Activated CD4-positive, alpha-beta T cell treated with anti-CD3 and anti-CD28 coated beads, Interleukin-2, amount 10 ng/mL, durations not matched to agents 7 days and 5 days (primary cell): Measurements from ENCODE around the gene FGFBP3. TPM values are rescaled to one million over a fixed set of nuclear protein-coding genes. Genes with fewer than 3 reads are reported as not detected.

Experiments used
- CTCF ChIA-PET: fragments of 350-600 bp; sonication (Branson Sonifier 250); formaldehyde crosslinking; loops from one replicate; lab custom pipeline; 2021; ENCODE audit warnings: antibody characterized with exemption; lab: Charles Lee
- POLR2A ChIA-PET: fragments of 350-600 bp; sonication (Branson Sonifier 250); formaldehyde crosslinking; loops from one replicate; lab custom pipeline; 2021; ENCODE audit warnings: antibody characterized with exemption; lab: Charles Lee
- DNase-seq: peaks from one replicate; pipeline ENCODE4 v3.0.0-alpha.2; 2020
- H3K27ac Mint-ChIP-seq: one replicate; pipeline ENCODE4 v1.8.0; 2021; ENCODE audit warnings: mild to moderate bottlenecking, moderate library complexity, mixed read lengths
- H3K27me3 Mint-ChIP-seq: one replicate; pipeline ENCODE4 v1.8.0; 2021; ENCODE audit warnings: mixed read lengths
- H3K36me3 Mint-ChIP-seq: one replicate; pipeline ENCODE4 v1.8.0; 2021; ENCODE audit warnings: low read depth, mixed read lengths
- H3K4me1 Mint-ChIP-seq: one replicate; pipeline ENCODE4 v1.8.0; 2021; ENCODE audit warnings: mixed read lengths
- H3K4me3 Mint-ChIP-seq: one replicate; pipeline ENCODE4 v1.8.0; 2021; ENCODE audit warnings: mild to moderate bottlenecking, moderate library complexity, mixed read lengths
- H3K9me3 Mint-ChIP-seq: one replicate; pipeline ENCODE4 v1.8.0; 2021; ENCODE audit warnings: mixed read lengths
- total RNA-seq, 2 experiments: library from RNA; stranded (reverse); gene quantifications; one replicate each; pipeline ENCODE4 v1.2.3, GENCODE V29; 2021

FGFBP3 gene, protein sequence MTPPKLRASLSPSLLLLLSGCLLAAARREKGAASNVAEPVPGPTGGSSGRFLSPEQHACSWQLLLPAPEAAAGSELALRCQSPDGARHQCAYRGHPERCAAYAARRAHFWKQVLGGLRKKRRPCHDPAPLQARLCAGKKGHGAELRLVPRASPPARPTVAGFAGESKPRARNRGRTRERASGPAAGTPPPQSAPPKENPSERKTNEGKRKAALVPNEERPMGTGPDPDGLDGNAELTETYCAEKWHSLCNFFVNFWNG
- 1 to 10 TPM; 1.4 to 1.5 TPM for total RNA-seq

DNA sequence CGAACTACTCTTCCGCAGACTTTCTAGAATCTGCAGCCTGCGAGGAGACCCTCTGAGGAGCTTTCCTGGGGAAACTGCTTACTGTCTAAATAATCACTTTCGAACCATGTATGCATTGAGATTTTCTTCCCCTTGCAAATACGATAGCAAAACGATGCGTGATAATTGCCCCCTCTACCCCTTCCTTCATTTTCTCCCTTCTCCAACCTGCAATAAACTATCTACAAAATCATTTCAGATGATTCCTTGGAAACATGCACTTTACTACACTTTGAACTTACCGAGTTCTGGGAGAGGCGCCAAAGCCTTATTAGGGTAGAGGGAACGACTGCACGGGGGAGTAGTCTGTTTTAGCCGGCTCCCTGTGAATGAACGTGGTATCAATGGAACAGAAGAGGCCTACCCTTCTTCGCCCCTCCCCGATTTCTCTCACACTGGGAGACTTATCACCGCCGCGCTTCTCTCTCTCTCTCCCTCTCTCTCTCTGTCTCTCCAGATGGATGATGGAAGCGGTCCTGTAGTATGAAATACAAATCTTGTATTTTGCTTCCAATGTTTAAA, at the start of gene FGFBP3:
FGFBP3 (minus strand) TSS at position 370 of the 561 bp plus-strand sequence. CDS start 517 bp downstream, outside the sequence.
- POLR2A ChIA-PET, result interaction anchor here (0.6 kb wide), 1 partner anchor 111 kb away, joined by 3 read pairs; the partner anchor contains the start of gene TNKS2
- CTCF ChIA-PET, result interaction anchor here (1.0 to 1.6 kb wide), 5 partner anchors 15 to 55 kb away, joined by 3 to 6 read pairs (median 3); partner anchors contain the start of gene BTAF1
- H3K9me3 Mint-ChIP-seq, result no peaks in the 10 kb centered on the region
- peak within 1 kb of the TSS; percentile 87 for H3K4me3 Mint-ChIP-seq
- H3K4me1 Mint-ChIP-seq, result peaks cover 26% of the 10 kb centered on the region
- peak; percentile 48 for DNase-seq
- H3K27ac Mint-ChIP-seq, result peak within 1 kb of the TSS; percentile 87
- H3K27me3 Mint-ChIP-seq, result peaks cover 17% of the 10 kb centered on the region
- H3K36me3 Mint-ChIP-seq, result peaks cover 6% of the 10 kb centered on the region

DNA sequence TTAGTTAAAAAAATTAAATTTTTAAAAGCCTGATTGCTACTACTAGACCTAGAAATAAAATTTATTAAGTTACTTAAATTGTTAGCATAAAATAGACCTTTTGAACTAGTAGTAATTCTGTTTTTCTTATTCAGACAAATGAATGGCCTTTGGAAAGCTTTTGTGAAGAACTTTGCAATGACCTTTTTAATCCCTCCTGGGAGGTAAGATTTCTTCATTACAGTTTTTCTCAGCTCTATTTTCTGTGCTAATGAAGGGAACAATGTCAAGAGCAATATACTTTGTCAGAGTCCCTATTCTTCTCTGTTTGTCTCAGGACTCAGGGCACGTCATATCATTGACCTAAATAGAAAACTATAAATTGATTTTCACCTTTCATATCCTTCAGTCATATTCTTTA, 47.8 kb upstream of the FGFBP3 start:
- no peak overlapping the region for H3K4me3 Mint-ChIP-seq
- no peak for DNase-seq
- no peaks in the 10 kb centered on the region for H3K4me1 Mint-ChIP-seq
- H3K27me3 Mint-ChIP-seq, result no peaks in the 10 kb centered on the region
- H3K36me3 Mint-ChIP-seq, result peaks cover 48% of the 10 kb centered on the region
- CTCF ChIA-PET, result interaction anchor here (1.3 kb wide), 1 partner anchor 10 kb away, joined by 3 read pairs; no protein-coding TSS in a partner anchor
- POLR2A ChIA-PET, result no interaction called here
- no peaks in the 10 kb centered on the region for H3K9me3 Mint-ChIP-seq
- no peak overlapping the region for H3K27ac Mint-ChIP-seq

DNA sequence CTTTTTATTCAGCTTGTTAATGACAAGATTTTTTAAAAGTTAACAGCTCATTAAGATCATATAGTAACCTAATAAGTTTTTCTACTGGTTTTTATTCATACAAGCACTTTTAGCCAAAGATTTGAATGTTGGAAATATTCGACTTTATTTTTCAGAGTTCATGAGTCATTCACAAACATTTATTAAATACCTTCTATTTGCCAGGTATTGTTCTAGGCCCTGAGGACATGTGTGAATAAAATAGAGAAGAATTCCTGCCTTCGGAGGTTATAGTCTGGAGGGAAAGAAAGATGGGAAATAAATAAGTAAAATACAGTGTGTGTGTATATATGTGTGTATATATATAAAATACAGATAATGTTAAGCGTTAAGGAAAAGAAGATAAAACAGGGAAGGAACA, 45.8 kb upstream of the FGFBP3 start:
- H3K4me1 Mint-ChIP-seq, result no peaks in the 10 kb centered on the region
- POLR2A ChIA-PET, result no interaction called here
- no peaks in the 10 kb centered on the region for H3K27me3 Mint-ChIP-seq

DNA sequence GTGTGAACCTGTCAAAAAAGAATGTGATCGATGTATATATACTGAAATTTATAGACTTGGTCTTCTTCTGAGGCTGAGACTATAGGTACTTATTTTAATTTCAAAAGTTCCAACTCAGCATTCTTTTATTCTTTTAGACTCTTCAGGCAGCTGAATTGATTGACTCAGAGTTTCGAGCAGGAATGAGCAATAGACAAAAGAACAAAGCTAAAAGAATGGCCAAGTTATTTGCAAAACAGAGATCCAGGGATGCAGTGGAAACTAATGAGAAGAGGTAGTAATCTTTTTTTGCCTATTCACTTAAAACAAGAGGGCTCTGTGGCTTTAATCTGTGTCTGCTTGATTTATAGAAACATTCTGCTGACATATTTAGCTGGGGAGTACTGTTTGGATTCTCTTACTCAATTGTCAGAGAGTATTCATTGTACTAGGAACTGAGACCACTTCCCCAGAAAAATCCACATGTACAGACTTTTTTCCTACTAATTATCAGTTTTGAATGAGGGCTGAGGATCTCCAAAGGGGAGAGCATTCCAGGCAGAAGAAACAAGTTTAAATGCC, 44.4 kb upstream of the FGFBP3 start:
- Mint-ChIP-seq H3K9me3 (no peaks in the 10 kb centered on the region), H3K27ac (no peak overlapping the region), H3K36me3 (peaks cover 37% of the 10 kb centered on the region), H3K4me3 (no peak overlapping the region), H3K4me1 (no peaks in the 10 kb centered on the region), H3K27me3 (no peaks in the 10 kb centered on the region)
- CTCF ChIA-PET, result interaction anchor here (0.7 to 0.9 kb wide), 2 partner anchors 9 to 30 kb away, joined by 3 read pairs; no protein-coding TSS in a partner anchor
- DNase-seq, result no peak
- POLR2A ChIA-PET, result no interaction called here

More for the DNA sequence above, 45.8 kb upstream of the FGFBP3 start:
- CTCF ChIA-PET, result no interaction called here
- no peaks in the 10 kb centered on the region for H3K9me3 Mint-ChIP-seq
- no peak overlapping the region for H3K4me3 Mint-ChIP-seq
- H3K36me3 Mint-ChIP-seq, result peaks cover 47% of the 10 kb centered on the region
- no peak overlapping the region for H3K27ac Mint-ChIP-seq
- no peak for DNase-seq

DNA sequence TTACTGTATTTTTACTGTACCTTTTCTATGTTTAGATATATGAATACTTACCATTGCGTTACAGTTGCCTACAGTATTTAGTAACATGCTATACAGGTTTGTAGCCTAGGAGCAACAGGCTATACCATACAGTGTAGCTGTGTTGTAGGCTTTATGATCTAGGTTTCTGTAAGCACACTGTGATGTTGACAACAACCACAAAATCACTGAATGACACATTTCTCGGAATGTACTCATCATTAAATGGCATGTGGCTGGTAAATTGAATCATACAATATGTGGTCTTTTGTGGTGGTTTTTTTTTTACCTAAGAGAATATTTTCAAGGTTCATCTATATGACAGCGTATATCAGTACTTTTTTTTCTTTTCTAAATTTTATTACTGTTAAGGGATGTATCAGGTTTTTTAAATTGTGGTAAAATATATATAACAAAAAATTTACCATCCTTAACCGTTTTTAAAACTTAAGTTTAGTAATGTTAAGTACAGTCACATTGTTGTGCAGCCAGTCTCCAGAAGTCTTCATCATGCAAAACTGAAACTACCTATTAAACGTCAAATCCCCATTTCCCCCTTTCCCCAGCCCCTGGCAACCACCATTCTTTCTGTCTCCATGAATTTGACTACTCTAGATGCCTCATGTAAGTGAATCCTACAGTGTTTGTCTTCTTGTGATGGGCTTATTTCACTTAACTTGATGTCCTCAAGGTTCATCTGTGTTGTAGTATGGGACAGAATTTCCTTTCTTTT, 35.8 kb upstream of the FGFBP3 start:
- POLR2A ChIA-PET, result interaction anchor here (1.3 kb wide), 1 partner anchor 22 kb away, joined by 4 read pairs; the partner anchor contains the start of gene BTAF1
- Mint-ChIP-seq H3K9me3 (no peaks in the 10 kb centered on the region), H3K4me3 (peak overlapping the region; percentile 21), H3K27ac (peak overlapping the region; percentile 59), H3K4me1 (peaks cover 22% of the 10 kb centered on the region), H3K27me3 (no peaks in the 10 kb centered on the region), H3K36me3 (peaks cover 31% of the 10 kb centered on the region)
- peak; percentile 24 for DNase-seq
- CTCF ChIA-PET, result interaction anchor here (0.6 to 0.7 kb wide), 2 partner anchors 27 to 733 kb away, joined by 3 to 4 read pairs; no protein-coding TSS in a partner anchor

DNA sequence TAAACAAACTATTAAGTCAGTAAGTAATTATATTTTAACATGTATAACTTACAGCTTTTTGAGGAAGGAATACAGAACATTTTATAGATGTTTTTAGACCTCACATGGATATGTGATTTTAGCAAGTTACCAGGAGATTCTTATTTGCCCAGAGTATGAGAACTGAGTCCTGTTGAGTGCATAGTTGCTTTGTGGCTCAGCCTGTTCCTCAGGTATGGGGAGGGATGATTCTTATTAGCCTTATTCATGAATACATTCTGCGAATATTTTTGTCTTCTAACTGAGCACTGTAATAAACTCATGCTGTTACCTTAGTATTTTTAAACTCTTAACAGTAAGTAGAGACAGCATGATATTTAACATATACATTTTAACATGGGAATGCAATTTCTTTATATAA, 32.1 kb upstream of the FGFBP3 start:
- no peak overlapping the region for H3K4me3 Mint-ChIP-seq
- no peaks in the 10 kb centered on the region for H3K27me3 Mint-ChIP-seq
- H3K9me3 Mint-ChIP-seq, result no peaks in the 10 kb centered on the region
- no peak for DNase-seq
- POLR2A ChIA-PET, result no interaction called here
- H3K36me3 Mint-ChIP-seq, result peaks cover 46% of the 10 kb centered on the region
- no peak overlapping the region for H3K27ac Mint-ChIP-seq
- peaks cover 19% of the 10 kb centered on the region for H3K4me1 Mint-ChIP-seq
- CTCF ChIA-PET, result interaction anchor here (0.6 to 2.1 kb wide), 4 partner anchors 15 to 68 kb away, joined by 3 to 6 read pairs (median 4); partner anchors contain the start of genes BTAF1 and FGFBP3

DNA sequence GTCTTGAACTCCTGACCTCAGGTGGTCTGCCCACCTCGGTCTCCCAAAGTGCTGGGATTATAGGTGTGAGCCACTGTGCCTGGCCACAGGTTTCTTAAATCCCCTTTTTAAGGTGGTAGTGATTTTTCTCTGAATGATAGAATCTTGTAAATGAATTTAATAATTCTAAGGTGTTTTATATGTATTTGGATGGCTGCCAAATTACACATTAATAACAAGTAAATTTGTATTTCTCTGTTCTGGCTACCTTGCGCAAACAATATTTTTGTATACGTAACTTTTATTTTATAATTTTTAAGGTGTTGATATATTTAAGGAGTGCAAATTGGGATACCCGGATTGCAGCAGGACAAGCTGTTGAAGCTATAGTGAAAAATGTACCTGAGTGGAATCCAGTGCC, 30.4 kb upstream of the FGFBP3 start:
- no peak for DNase-seq
- H3K4me1 Mint-ChIP-seq, result peaks cover 12% of the 10 kb centered on the region
- ChIA-PET CTCF (interaction anchor here (2.1 kb wide), 1 partner anchor 16 kb away, joined by 6 read pairs; the partner anchor contains the start of gene BTAF1), POLR2A (no interaction called here)
- H3K27ac Mint-ChIP-seq, result no peak overlapping the region
- H3K27me3 Mint-ChIP-seq, result no peaks in the 10 kb centered on the region
- H3K4me3 Mint-ChIP-seq, result no peak overlapping the region
- H3K36me3 Mint-ChIP-seq, result peaks cover 47% of the 10 kb centered on the region
- H3K9me3 Mint-ChIP-seq, result no peaks in the 10 kb centered on the region

DNA sequence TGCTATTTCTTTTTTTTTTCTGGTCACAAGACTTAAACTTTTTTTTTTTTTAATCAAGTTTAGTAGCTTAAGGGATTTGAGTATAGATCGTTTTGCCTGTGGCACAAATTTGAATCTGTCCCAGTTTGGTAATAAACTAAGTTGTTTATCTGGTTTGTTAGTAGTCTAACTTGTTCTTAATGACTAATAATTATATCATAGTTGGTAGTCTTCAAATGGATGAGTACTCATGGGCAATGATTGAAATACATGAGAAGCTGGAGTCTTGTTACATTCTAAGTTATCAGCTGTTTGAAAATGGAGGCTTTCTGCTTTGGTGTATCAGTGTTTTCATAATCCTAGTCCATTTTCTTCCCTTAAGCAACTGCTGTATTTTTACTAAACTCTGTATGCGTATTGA, 26.6 kb upstream of the FGFBP3 start:
- Mint-ChIP-seq H3K4me1 (peaks cover 18% of the 10 kb centered on the region), H3K9me3 (no peaks in the 10 kb centered on the region), H3K4me3 (no peak overlapping the region), H3K27me3 (no peaks in the 10 kb centered on the region), H3K36me3 (peaks cover 51% of the 10 kb centered on the region), H3K27ac (no peak overlapping the region)
- POLR2A ChIA-PET, result no interaction called here
- CTCF ChIA-PET, result interaction anchor here (1.1 to 1.3 kb wide), 2 partner anchors 12 to 18 kb away, joined by 4 read pairs; partner anchors contain the start of gene BTAF1
- DNase-seq, result no peak

DNA sequence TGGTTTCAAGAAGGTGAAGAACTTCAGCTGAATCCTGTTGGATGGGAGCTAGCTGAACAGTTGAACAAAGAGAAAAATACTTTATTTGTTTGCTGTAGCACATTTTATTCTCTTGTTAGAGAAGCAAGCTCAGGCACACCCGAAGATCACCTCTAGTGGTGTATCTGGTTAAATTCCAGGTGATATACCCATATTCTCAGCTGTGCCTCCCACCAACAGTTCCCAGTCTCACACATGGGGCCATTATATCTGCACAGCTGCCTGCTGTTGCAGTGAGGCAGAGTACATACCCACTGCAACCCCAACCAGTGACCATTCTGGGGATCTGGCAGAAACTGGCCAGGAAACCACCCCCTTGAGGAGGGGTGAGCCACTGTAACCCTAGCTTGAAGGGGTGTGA, 23.5 kb upstream of the FGFBP3 start:
- H3K27me3 Mint-ChIP-seq, result no peaks in the 10 kb centered on the region
- no peak for DNase-seq
- H3K4me3 Mint-ChIP-seq, result no peak overlapping the region
- H3K9me3 Mint-ChIP-seq, result no peaks in the 10 kb centered on the region
- POLR2A ChIA-PET, result no interaction called here
- H3K4me1 Mint-ChIP-seq, result peaks cover 29% of the 10 kb centered on the region
- H3K27ac Mint-ChIP-seq, result no peak overlapping the region
- CTCF ChIA-PET, result interaction anchor here (0.6 to 1.2 kb wide), 2 partner anchors 9 to 276 kb away, joined by 5 read pairs; partner anchors contain the start of gene BTAF1
- peaks cover 44% of the 10 kb centered on the region for H3K36me3 Mint-ChIP-seq

DNA sequence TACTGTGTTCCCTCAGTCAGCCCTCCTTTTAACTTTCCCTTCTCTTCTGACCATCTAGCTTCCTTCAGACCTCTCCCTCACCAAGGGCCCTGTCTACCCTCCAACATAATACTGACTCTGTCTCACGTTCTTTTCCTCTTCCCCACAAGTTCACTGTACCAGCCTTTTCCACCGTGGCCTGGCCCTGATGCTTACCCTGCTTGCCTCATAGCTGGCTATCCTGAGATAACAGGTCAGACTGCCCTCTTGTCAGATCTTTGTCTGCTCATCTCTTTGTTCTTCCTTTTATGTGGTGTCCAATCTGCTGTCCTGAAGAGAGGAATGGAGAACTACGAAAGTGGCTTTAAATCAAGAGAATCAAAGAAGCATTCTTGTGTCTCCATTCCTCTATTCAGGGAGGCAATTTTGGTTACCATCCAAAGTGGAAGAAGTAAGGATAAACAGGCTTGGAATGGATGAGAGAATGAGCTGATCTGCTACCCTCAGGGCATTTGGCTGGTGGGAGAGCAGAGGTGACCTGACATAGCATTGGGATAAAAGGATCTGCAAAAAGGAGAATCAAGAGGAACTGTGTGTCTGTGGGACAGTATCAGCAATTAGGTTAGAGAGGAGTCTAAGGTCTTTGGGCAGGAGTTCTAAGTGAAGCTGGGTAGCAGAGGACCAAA, 22.4 kb upstream of the FGFBP3 start:
- POLR2A ChIA-PET, result no interaction called here
- Mint-ChIP-seq H3K36me3 (peaks cover 42% of the 10 kb centered on the region), H3K4me1 (peaks cover 36% of the 10 kb centered on the region), H3K27ac (no peak overlapping the region), H3K4me3 (no peak overlapping the region), H3K9me3 (no peaks in the 10 kb centered on the region), H3K27me3 (no peaks in the 10 kb centered on the region)
- DNase-seq, result no peak
- CTCF ChIA-PET, result interaction anchor here (0.8 to 1.1 kb wide), 2 partner anchors 8 to 18 kb away, joined by 3 to 5 read pairs; partner anchors contain the start of gene BTAF1

DNA sequence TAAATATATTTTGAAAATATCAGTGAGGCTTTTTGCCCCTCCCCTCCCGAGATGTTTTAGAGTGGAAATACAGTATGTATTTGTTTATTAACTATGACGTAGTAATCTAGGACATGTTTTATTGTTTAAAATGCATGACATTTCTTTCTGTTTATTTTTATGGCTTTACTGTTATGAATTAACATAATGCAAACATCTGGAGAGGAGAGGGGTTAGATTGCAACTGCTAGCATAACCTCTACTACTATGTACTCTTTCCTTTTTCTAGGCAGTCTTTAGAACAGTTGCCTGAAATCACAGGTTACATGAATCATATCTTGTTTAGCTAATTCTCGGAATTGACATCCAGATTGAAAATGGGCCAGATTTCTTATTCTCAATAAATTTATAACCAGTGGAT, 21.7 kb upstream of the FGFBP3 start:
- Mint-ChIP-seq H3K36me3 (peaks cover 39% of the 10 kb centered on the region), H3K4me3 (no peak overlapping the region), H3K27ac (no peak overlapping the region), H3K27me3 (no peaks in the 10 kb centered on the region), H3K9me3 (no peaks in the 10 kb centered on the region), H3K4me1 (peaks cover 44% of the 10 kb centered on the region)
- no peak for DNase-seq
- POLR2A ChIA-PET, result no interaction called here
- CTCF ChIA-PET, result interaction anchor here (0.8 kb wide), 1 partner anchor 19 kb away, joined by 3 read pairs; no protein-coding TSS in a partner anchor

DNA sequence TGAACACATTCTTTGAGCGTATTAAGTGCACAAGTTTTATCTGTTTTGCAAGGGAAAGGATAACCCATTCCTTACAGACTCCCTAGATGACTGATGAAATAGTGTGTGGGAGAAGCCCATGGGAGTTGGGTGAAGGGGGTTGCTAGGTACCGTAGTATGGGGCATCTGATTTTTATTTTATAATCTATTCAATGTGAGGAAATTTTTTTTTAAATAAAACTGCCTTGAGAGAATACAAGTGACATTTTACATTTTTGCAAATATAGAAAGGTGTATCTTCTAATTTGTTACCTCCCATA, 15.7 kb upstream of the FGFBP3 start:
- peaks cover 53% of the 10 kb centered on the region for H3K4me1 Mint-ChIP-seq
- H3K27ac Mint-ChIP-seq, result no peak overlapping the region
- H3K27me3 Mint-ChIP-seq, result no peaks in the 10 kb centered on the region
- no peaks in the 10 kb centered on the region for H3K9me3 Mint-ChIP-seq
- CTCF ChIA-PET, result interaction anchor here (0.6 to 0.7 kb wide), 2 partner anchors 126 to 522 kb away, joined by 3 to 4 read pairs; partner anchors contain the start of gene TNKS2
- POLR2A ChIA-PET, result no interaction called here
- no peak for DNase-seq
- H3K36me3 Mint-ChIP-seq, result peaks cover 12% of the 10 kb centered on the region
- H3K4me3 Mint-ChIP-seq, result peak overlapping the region; percentile 88
